Measurements from ENCODE around the gene DTL. TPM values are rescaled to one million over a fixed set of nuclear protein-coding genes. Genes with fewer than 3 reads are reported as not detected.
"Not testable (repeated sequence)": the region's sequence is repeated elsewhere in the genome, so short reads cannot be mapped to it uniquely, and the experiment has no call there.

DTL gene
- total RNA-seq, 1 donor from 2014 or later, result 23.9 TPM

DNA sequence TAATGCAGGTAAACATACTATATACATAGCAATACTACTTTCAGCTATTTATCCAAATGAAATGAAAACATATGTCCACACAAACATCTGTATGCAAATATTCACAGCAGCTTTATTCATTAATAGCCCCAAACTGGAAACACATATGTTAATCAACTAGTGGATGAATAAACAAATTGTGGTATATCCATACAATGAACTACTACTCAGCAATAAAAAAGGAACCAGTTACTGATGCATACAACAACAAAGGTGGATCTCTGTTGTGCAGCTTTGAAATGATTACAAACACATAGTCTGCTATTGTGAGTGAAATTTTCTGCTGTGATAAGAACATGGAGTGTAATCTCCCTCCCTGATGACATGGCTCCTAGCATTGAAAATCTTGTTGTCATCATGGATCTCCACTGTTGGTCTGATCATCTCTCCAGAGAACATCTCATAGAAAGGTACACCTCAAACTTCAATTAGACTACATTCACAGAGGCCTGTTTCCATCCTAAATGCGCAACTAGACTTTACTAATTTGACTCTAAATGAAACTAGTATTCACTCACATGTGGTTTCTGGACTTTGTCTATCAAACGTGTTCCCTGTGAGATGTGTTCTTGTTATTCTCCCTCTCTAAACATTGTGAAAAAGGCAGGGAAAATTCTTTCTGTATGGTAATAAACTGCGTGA lies 10.9 kb upstream of the DTL start:
- no peaks in the 10 kb centered on the region for H3K27me3 Mint-ChIP-seq
- TF ChIP-seq, protein P1, sequence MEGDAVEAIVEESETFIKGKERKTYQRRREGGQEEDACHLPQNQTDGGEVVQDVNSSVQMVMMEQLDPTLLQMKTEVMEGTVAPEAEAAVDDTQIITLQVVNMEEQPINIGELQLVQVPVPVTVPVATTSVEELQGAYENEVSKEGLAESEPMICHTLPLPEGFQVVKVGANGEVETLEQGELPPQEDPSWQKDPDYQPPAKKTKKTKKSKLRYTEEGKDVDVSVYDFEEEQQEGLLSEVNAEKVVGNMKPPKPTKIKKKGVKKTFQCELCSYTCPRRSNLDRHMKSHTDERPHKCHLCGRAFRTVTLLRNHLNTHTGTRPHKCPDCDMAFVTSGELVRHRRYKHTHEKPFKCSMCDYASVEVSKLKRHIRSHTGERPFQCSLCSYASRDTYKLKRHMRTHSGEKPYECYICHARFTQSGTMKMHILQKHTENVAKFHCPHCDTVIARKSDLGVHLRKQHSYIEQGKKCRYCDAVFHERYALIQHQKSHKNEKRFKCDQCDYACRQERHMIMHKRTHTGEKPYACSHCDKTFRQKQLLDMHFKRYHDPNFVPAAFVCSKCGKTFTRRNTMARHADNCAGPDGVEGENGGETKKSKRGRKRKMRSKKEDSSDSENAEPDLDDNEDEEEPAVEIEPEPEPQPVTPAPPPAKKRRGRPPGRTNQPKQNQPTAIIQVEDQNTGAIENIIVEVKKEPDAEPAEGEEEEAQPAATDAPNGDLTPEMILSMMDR (IDR thresholded peaks at IDR 0.05; ENCODE audit: unreplicated experiment), result no peak
- DNase-seq (ENCODE audit: low spot score, unreplicated experiment), result no peak
- H3K27ac Mint-ChIP-seq, result no peak overlapping the region
- H3K4me3 Mint-ChIP-seq (ENCODE audit: low read depth), result no peak overlapping the region
- peaks cover 11% of the 10 kb centered on the region for H3K4me1 Mint-ChIP-seq (ENCODE audit: low read depth)
- peaks cover 10% of the 10 kb centered on the region for H3K9me3 Mint-ChIP-seq (ENCODE audit: low read depth)
- H3K36me3 Mint-ChIP-seq (ENCODE audit: insufficient read depth), result peaks cover 15% of the 10 kb centered on the region

DNA sequence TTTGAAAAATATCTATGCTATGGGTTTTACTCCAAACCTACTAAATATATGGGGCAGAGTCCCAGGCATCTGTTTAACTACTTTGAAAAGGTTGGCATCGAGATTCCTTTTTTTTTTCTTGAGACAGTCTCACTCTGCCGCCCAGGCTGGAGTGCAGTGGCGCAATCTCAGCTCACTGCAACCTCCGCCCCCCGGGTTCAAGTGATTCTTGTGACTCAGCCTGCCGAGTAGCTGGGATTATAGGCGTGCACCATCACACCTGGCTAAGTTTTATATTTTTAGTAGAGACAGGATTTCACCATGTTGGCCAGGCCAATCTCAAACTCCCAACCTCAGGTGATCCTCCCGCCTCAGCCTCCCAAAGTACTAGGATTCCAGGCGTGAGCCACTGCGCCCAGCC lies 7.8 kb upstream of the DTL start:
- Mint-ChIP-seq H3K4me1 (ENCODE audit: low read depth) (peaks cover 24% of the 10 kb centered on the region), H3K36me3 (ENCODE audit: insufficient read depth) (peaks cover 19% of the 10 kb centered on the region), H3K9me3 (ENCODE audit: low read depth) (peaks cover 10% of the 10 kb centered on the region)
- not testable (repeated sequence) for DNase-seq (ENCODE audit: low spot score, unreplicated experiment); H3K27ac Mint-ChIP-seq; H3K27me3 Mint-ChIP-seq; H3K4me3 Mint-ChIP-seq (ENCODE audit: low read depth)

DNA sequence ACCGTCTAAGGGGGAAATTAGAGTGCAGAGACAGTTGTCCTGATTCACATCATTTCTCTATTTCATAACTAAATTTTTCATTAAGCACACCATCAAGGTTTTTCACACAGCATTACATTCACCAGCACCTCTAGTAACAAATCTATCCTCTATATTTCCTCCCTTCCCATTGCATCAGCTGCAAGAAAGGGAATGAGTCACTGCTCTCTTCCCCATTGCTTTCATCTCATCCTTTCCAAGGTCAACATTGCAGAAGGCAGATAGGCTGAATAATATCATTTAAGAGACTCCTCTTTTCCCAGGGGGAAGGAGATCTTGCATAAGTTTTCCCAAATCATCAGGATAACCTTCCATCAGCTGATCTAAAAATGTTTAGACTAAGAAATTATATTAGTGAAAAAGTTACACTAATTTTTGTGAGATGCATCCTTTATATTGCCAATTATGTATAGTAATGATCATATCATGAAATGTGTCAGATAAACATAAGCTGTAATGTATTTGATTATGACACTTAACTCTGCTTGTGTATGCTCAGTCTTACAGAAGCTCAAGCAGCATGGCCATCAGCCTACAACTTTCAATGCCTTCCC lies 4.5 kb upstream of the DTL start:
- no peak overlapping the region for H3K4me3 Mint-ChIP-seq (ENCODE audit: low read depth)
- TF ChIP-seq, protein P1 (IDR thresholded peaks at IDR 0.05; ENCODE audit: unreplicated experiment), result no peak

DNA sequence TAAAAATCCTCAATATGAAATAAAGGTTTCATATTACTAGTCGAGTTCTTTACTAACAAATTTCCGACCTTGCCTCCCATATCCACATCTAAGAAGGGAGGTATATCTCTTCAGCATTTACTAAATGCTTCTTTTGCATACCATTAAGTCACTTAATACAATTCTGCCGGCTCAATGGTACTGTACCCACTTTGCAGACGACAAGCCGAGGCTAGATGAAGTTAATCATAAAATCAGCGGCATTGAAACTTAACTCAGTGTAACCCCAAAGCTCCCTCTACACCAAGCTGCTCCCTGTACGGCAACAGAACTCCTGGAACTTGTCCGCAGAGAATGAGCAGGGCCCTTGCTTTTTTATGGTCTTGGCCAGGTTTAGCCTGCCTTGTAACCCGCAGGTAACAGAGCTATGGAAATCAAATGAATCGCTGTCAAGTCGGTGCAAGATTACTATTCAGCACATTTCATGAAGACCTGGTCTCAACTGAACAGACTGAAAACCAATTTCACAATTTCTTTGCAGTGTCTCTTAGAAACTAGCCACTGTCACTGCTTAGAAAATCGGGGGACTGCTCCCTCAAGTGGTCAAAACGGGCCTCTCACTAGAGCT lies 929 bp upstream of the DTL start:
- Mint-ChIP-seq H3K4me1 (ENCODE audit: low read depth) (peaks cover 36% of the 10 kb centered on the region), H3K4me3 (ENCODE audit: low read depth) (peak overlapping the region; percentile 99), H3K27me3 (no peaks in the 10 kb centered on the region), H3K9me3 (ENCODE audit: low read depth) (no peaks in the 10 kb centered on the region), H3K27ac (peak overlapping the region; percentile 99), H3K36me3 (ENCODE audit: insufficient read depth) (peaks cover 8% of the 10 kb centered on the region)
- no peak for DNase-seq (ENCODE audit: low spot score, unreplicated experiment)
- TF ChIP-seq, protein P1 (IDR thresholded peaks at IDR 0.05; ENCODE audit: unreplicated experiment), result no peak

More for the DNA sequence above, 4.5 kb upstream of the DTL start:
- DNase-seq (ENCODE audit: low spot score, unreplicated experiment), result no peak
- peaks cover 35% of the 10 kb centered on the region for H3K4me1 Mint-ChIP-seq (ENCODE audit: low read depth)
- H3K27ac Mint-ChIP-seq, result peak overlapping the region; percentile 66
- no peaks in the 10 kb centered on the region for H3K27me3 Mint-ChIP-seq
- H3K9me3 Mint-ChIP-seq (ENCODE audit: low read depth), result no peaks in the 10 kb centered on the region
- peaks cover 8% of the 10 kb centered on the region for H3K36me3 Mint-ChIP-seq (ENCODE audit: insufficient read depth)

DNA sequence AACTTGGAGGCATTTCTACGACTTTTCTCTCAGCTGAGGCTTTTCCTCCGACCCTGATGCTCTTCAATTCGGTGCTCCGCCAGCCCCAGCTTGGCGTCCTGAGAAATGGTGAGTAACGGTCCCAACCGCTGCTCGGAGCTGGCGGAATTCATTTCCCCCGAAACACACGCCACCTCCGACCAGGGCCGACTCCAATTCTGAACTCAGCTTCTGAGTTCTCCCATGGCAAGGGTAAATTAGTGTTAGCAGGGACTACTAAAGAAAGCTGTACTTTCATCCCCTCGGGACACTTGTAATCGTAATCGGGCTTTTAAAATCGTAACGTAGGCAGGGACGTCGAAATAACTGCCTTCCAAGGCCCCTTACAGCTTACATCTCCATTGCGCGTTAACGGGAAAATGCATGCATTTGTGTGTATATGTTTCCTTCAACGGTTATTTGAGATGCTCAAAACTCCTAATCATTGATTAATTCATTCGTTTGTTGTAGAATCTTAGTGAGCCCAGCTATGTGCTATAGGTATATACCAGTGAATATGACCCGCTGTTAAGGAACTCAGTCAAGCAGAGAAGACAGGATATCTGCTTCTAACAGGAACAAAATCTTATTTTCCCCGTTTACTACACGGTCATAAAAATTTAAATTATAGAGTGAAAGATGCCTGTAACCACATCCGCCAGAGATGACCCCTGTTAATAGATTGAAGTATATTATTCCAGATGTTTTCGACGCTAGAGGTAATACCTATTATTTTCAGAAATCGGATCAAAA lies 472 bp downstream of the DTL start:
- no peak for DNase-seq (ENCODE audit: low spot score, unreplicated experiment)
- Mint-ChIP-seq H3K9me3 (ENCODE audit: low read depth) (no peaks in the 10 kb centered on the region), H3K4me3 (ENCODE audit: low read depth) (peak overlapping the region; percentile 99), H3K27me3 (no peaks in the 10 kb centered on the region), H3K27ac (peak overlapping the region; percentile 99), H3K36me3 (ENCODE audit: insufficient read depth) (peaks cover 8% of the 10 kb centered on the region), H3K4me1 (ENCODE audit: low read depth) (peaks cover 32% of the 10 kb centered on the region)
- TF ChIP-seq, protein P1 (IDR thresholded peaks at IDR 0.05; ENCODE audit: unreplicated experiment), result no peak

Data from progenitor cell of endocrine pancreas (in vitro differentiated cells).